ENCODE measurements around the gene YKT6.
A peak's percentile ranks its signal among the peaks of the same experiment; 100 is the strongest.

Gene YKT6

GRCh38 chr7:44238116-44238695 is 37.4 kb downstream of the YKT6 start:
- no peak for DNase-seq (ENCODE audit: low read depth in 2 of 2)
- TF ChIP-seq CTCF (IDR thresholded peaks at IDR 0.05; ENCODE audit: low read depth, low read length): no peak
- no peak overlapping the region for H3K4me3 ChIP-seq (replicated peaks in 1 of 2; ENCODE audit: low read depth in 2 of 2, low read length in 2 of 2)

- DNase-seq (ENCODE audit: low read depth in 2 of 2): no peak
- no peak overlapping the region for H3K4me3 ChIP-seq (replicated peaks in 1 of 2; ENCODE audit: low read depth in 2 of 2, low read length in 2 of 2)
- TF ChIP-seq CTCF (IDR thresholded peaks at IDR 0.05; ENCODE audit: low read depth, low read length): no peak
Measured at GRCh38 chr7:44239361-44239760, 38.6 kb downstream of the YKT6 start.

GRCh38 chr7:44240376-44240775 is 39.6 kb downstream of the YKT6 start:
- DNase-seq (ENCODE audit: low read depth in 2 of 2): no peak
- no peak for TF ChIP-seq CTCF (IDR thresholded peaks at IDR 0.05; ENCODE audit: low read depth, low read length)

GRCh38 chr7:44240983-44241510 is 40.3 kb downstream of the YKT6 start:
- TF ChIP-seq CTCF (IDR thresholded peaks at IDR 0.05; ENCODE audit: low read depth, low read length): peak; percentile 85
- peak; percentile 89 to 90 for DNase-seq (ENCODE audit: low read depth in 2 of 2)
- H3K4me3 ChIP-seq (replicated peaks in 1 of 2; ENCODE audit: low read depth in 2 of 2, low read length in 2 of 2): no peak overlapping the region

More at GRCh38 chr7:44240376-44240775, 39.6 kb downstream of the YKT6 start:
- no peak overlapping the region for H3K4me3 ChIP-seq (replicated peaks in 1 of 2; ENCODE audit: low read depth in 2 of 2, low read length in 2 of 2)

GRCh38 chr7:44242091-44242490 is 41.3 kb downstream of the YKT6 start:
- no peak for TF ChIP-seq CTCF (IDR thresholded peaks at IDR 0.05; ENCODE audit: low read depth, low read length)
- no peak for DNase-seq (ENCODE audit: low read depth in 2 of 2)
- no peak overlapping the region for H3K4me3 ChIP-seq (replicated peaks in 1 of 2; ENCODE audit: low read depth in 2 of 2, low read length in 2 of 2)

- peak; percentile 63 for TF ChIP-seq CTCF (IDR thresholded peaks at IDR 0.05; ENCODE audit: low read depth, low read length)
- DNase-seq (ENCODE audit: low read depth in 2 of 2): peak; percentile 13 to 26
- no peak overlapping the region for H3K4me3 ChIP-seq (replicated peaks in 1 of 2; ENCODE audit: low read depth in 2 of 2, low read length in 2 of 2)
Measured at GRCh38 chr7:44244282-44244681, 43.5 kb downstream of the YKT6 start.
